Measurements from ENCODE around the gene CFB.

- TF ChIP-seq EP300 (IDR thresholded peaks at IDR 0.05) (no peak), CTCF (IDR thresholded peaks at IDR 0.05) (no peak), POLR2A (IDR thresholded peaks at IDR 0.05) (no peak)
These were observed at the start of gene CFB for GRCh38 chr6:31945507-31946369.

All from suprapubic skin (tissue), 3 donors.